NB4 (cell line): Measurements from ENCODE around the gene LSAMP.

Experiments used
- MYC ChIP-seq: IDR thresholded peaks from 2 replicates; pipeline ENCODE4 v1.6.1; 2011; ENCODE audit warnings: low read depth, low read length
- POLR2A ChIP-seq: IDR thresholded peaks from 2 replicates; pipeline ENCODE4 v1.6.1; 2011; ENCODE audit warnings: mild to moderate bottlenecking; ENCODE audit not compliant: insufficient read length; ENCODE audit errors: extremely low read depth
- TF ChIP-seq, protein P1 (sequence below): IDR thresholded peaks from one replicate; pipeline ENCODE4 v1.5.1; 2012; ENCODE audit warnings: low read depth, low read length
- TF ChIP-seq, protein P2 (sequence below): IDR thresholded peaks from 2 replicates; pipeline ENCODE4 v1.6.1; 2011; ENCODE audit warnings: low read depth, low read length

DNA sequence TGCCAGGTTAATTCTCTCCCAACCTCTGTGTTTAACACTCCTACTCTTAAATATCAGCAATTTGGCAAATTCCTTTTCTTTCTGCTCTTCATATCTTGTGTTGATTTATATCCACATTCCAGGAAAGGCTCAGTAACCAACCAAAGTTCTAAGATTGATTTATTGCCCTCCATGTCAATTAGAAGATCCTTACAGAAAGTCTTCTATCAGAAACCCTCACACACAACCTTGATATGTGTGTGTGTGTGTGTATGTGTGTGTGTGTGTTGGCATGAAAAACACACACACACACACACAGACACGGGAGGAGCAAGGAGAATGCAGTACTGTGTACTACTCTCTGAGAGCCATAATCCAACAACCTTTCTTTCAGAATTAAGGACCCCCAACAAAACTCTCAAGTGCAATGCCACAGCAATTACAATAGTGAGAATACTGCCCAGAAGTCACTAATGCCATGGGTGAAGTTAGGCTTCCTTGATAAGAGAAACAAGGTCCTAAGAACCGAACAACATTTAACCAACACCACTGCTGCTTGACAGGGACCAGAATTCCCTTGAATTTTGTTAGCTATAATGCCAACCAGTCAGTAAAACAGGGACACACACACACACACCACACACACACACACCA, 1.1 kb downstream of the LSAMP start:
- TF ChIP-seq, protein P1, sequence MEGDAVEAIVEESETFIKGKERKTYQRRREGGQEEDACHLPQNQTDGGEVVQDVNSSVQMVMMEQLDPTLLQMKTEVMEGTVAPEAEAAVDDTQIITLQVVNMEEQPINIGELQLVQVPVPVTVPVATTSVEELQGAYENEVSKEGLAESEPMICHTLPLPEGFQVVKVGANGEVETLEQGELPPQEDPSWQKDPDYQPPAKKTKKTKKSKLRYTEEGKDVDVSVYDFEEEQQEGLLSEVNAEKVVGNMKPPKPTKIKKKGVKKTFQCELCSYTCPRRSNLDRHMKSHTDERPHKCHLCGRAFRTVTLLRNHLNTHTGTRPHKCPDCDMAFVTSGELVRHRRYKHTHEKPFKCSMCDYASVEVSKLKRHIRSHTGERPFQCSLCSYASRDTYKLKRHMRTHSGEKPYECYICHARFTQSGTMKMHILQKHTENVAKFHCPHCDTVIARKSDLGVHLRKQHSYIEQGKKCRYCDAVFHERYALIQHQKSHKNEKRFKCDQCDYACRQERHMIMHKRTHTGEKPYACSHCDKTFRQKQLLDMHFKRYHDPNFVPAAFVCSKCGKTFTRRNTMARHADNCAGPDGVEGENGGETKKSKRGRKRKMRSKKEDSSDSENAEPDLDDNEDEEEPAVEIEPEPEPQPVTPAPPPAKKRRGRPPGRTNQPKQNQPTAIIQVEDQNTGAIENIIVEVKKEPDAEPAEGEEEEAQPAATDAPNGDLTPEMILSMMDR, result no peak
- TF ChIP-seq POLR2A (no peak), MYC (no peak)
- TF ChIP-seq, protein P2, sequence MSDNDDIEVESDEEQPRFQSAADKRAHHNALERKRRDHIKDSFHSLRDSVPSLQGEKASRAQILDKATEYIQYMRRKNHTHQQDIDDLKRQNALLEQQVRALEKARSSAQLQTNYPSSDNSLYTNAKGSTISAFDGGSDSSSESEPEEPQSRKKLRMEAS, result no peak
